Measurements from ENCODE around the gene PHACTR1.
"Not testable (repeated sequence)": the region's sequence is repeated elsewhere in the genome, so short reads cannot be mapped to it uniquely, and the experiment has no call there.

The PHACTR1 gene

GRCh38 chr6:13314806-13315205 lies 598.2 kb downstream of the PHACTR1 start:
- no peak for DNase-seq (ENCODE audit: low spot score)

GRCh38 chr6:13315896-13316295 lies 599.3 kb downstream of the PHACTR1 start:
- DNase-seq (ENCODE audit: low spot score), result no peak

GRCh38 chr6:13318821-13319220 lies 602.3 kb downstream of the PHACTR1 start:
- DNase-seq (ENCODE audit: low spot score), result no peak

- no peak for DNase-seq (ENCODE audit: low spot score)
Observed at GRCh38 chr6:13319891-13320564, 603.5 kb downstream of the PHACTR1 start.

GRCh38 chr6:13326031-13326586 lies 609.5 kb downstream of the PHACTR1 start:
- DNase-seq (ENCODE audit: low spot score), result not testable (repeated sequence)

GRCh38 chr6:13327691-13328075 lies 611.1 kb downstream of the PHACTR1 start:
- no peak for DNase-seq (ENCODE audit: low spot score)

GRCh38 chr6:13328076-13328874 lies 611.7 kb downstream of the PHACTR1 start, which contains the start of gene TBC1D7:
TSS of gene TBC1D7 (minus strand) at chr6:13328537. CDS start at chr6:13326898, 1,639 bp downstream.
- peak; percentile 98 for DNase-seq (ENCODE audit: low spot score)

GRCh38 chr6:13328875-13329183 lies 612.3 kb downstream of the PHACTR1 start:
- DNase-seq (ENCODE audit: low spot score), result no peak

GRCh38 chr6:13331516-13332348 lies 615.2 kb downstream of the PHACTR1 start:
- DNase-seq (ENCODE audit: low spot score), result peak; percentile 21

- DNase-seq (ENCODE audit: low spot score), result no peak
Observed at GRCh38 chr6:13332349-13332706, 615.8 kb downstream of the PHACTR1 start.

- DNase-seq (ENCODE audit: low spot score), result no peak
Observed at GRCh38 chr6:13334953-13335352, 618.4 kb downstream of the PHACTR1 start.

- peak; percentile 94 for DNase-seq (ENCODE audit: low spot score)
Observed at GRCh38 chr6:13336553-13336952, 620.0 kb downstream of the PHACTR1 start.

- DNase-seq (ENCODE audit: low spot score), result no peak
Observed at GRCh38 chr6:13338038-13338437, 621.5 kb downstream of the PHACTR1 start.

All from AG20443 (cell line).